ENCODE data around the gene DUSP22.

DNA sequence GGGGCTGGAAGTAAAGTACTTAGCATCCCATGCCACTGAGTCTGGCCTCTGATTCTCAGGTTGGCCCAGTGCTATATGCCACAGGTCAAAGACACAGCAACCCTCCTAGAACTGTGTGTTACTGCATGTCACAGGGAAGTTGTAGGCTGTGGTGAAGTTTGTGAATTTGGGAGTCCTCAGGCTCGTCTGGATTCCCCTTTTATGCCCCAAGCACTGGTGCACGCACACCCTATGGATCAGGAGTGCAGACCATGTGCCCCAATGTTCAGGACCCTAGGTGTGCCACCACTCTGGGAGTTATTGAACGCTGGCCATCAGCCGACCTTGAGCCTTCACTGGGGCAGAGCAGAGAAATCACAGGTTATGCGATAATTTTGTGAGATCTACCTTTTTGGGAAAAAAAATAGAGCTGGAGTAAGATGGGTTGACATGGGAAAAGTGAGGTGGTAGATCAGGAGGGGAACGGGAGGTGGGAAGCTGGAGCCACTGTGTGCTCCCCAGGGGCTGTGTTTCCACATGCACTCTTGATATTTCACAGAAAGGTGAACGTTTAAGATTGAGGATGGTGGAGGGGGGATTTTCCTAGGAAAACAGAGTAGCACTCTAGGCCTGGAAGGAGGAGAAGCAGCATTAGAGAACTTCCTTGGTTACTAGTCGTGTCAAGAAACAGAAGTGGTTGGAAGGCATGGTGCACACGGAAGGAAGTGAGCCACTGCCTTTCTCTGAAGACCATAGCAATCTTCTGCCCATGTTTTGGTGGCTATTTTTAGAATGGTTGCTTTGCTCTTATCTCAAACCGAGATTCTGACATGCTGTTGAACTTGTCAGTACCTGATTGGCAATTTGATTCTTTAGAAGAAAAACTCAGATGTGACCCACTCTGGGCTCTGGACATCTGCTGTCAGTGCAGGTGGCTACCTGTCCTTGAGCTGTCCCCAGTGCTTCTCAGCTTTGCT, 44.1 kb downstream of the DUSP22 start:
- TF ChIP-seq CTCF (IDR thresholded peaks at IDR 0.05; ENCODE audit: poor library complexity) (no peak), EZH2 (IDR thresholded peaks at IDR 0.05; ENCODE audit: borderline replicate concordance) (no peak), EZH2phosphoT487 (IDR thresholded peaks at IDR 0.05; ENCODE audit: low read depth, severe bottlenecking, unreplicated experiment) (no peak)

Measured in hepatocyte (in vitro differentiated cells).